ENCODE data around the gene CGREF1. TPM values are rescaled to one million over a fixed set of nuclear protein-coding genes. Genes with fewer than 3 reads are reported as not detected.

CGREF1 gene
- total RNA-seq, 2 experiments from 2014 or later = not detected

GRCh38 chr2:27051902-27052645, 66.9 kb downstream of the CGREF1 start:
- intact Hi-C loops (cut with micrococcal nuclease; ENCODE audit: unreplicated experiment) = loop anchor here (1.0 to 5.0 kb wide), 4 partner anchors 19 to 305 kb away; partner anchors contain the start of genes GTF3C2, KHK and OST4
- Histone ChIP-seq H3K9me2 (ENCODE audit: insufficient read depth, low read length) (no peaks in the 10 kb centered on the region), H3K4me2 (ENCODE audit: low read length) (peak overlapping the region; percentile 90), H4K20me1 (ENCODE audit: insufficient read depth, low read length) (no peaks in the 10 kb centered on the region), H3K79me2 (ENCODE audit: insufficient read depth, low read depth, low read length) (no peaks in the 10 kb centered on the region), H3K4me3 (ENCODE audit: low read depth, low read length, poor library complexity, severe bottlenecking) (peak overlapping the region; percentile 90), H2AFZ (ENCODE audit: low read length) (peak overlapping the region; percentile 50; the same call in 1 of the 2 replicates), H3K4me1 (ENCODE audit: insufficient read depth, low read length, poor library complexity, severe bottlenecking) (peaks cover 20% of the 10 kb centered on the region), H3K27ac (ENCODE audit: low read depth, low read length, poor library complexity, severe bottlenecking) (peak overlapping the region; percentile 89), H3K9me3 (ENCODE audit: low read length) (no peaks in the 10 kb centered on the region), H3K36me3 (ENCODE audit: insufficient read depth, low read length) (peaks cover 40% of the 10 kb centered on the region; the same call in 1 of the 2 replicates)
- TF ChIP-seq CTCF (conservative IDR thresholded peaks at IDR 0.05; ENCODE audit: low read length) = no peak
- no peak for TF ChIP-seq EZH2phosphoT487 (IDR thresholded peaks at IDR 0.05; ENCODE audit: borderline replicate concordance, low read depth, low read length)
- ChIA-PET CTCF (ENCODE audit: unreplicated experiment) (no interaction called here), POLR2A (interaction anchor here (0.5 to 3.5 kb wide), 7 partner anchors 14 to 94 kb away, joined by 3 to 29 read pairs (median 6); partner anchors contain the start of genes OST4 and TMEM214)
- no TSS peak for BruUV-seq (replicated peaks)
- no peak for DNase-seq (ENCODE audit: low spot score)

GRCh38 chr2:27050996-27051901, 67.7 kb downstream of the CGREF1 start, which contains the start of gene AGBL5:
AGBL5 (plus strand) TSS chr2:27051668; CDS start chr2:27052959, 1,291 bp downstream.
- H3K27ac ChIP-seq (ENCODE audit: low read depth, low read length, poor library complexity, severe bottlenecking) = peak within 1 kb of the TSS; percentile 89
- no peaks in the 10 kb centered on the region for H4K20me1 ChIP-seq (ENCODE audit: insufficient read depth, low read length)
- POLR2A ChIA-PET = interaction anchor here (0.6 to 3.5 kb wide), 12 partner anchors 10 to 241 kb away, joined by 3 to 29 read pairs (median 6); partner anchors contain the start of genes OST4 and TMEM214
- H2AFZ ChIP-seq (ENCODE audit: low read length) = peak within 1 kb of the TSS; percentile 84; the same call in 1 of the 2 replicates
- peak within 1 kb of the TSS; percentile 90 for H3K4me3 ChIP-seq (ENCODE audit: low read depth, low read length, poor library complexity, severe bottlenecking)
- no peak for TF ChIP-seq CTCF (conservative IDR thresholded peaks at IDR 0.05; ENCODE audit: low read length)
- DNase-seq (ENCODE audit: low spot score) = peak; percentile 98
- no peaks in the 10 kb centered on the region for H3K9me3 ChIP-seq (ENCODE audit: low read length)
- no TSS peak for BruUV-seq (replicated peaks)
- CTCF ChIA-PET (ENCODE audit: unreplicated experiment) = interaction anchor here (0.6 to 0.7 kb wide), 3 partner anchors 36 to 96 kb away, joined by 4 to 5 read pairs (median 5); no protein-coding TSS in a partner anchor
- H3K9me2 ChIP-seq (ENCODE audit: insufficient read depth, low read length) = no peaks in the 10 kb centered on the region
- H3K4me2 ChIP-seq (ENCODE audit: low read length) = peak within 1 kb of the TSS; percentile 90
- H3K79me2 ChIP-seq (ENCODE audit: insufficient read depth, low read depth, low read length) = no peaks in the 10 kb centered on the region
- peaks cover 20% of the 10 kb centered on the region for H3K4me1 ChIP-seq (ENCODE audit: insufficient read depth, low read length, poor library complexity, severe bottlenecking)
- intact Hi-C loops (cut with micrococcal nuclease; ENCODE audit: unreplicated experiment) = loop anchor here (1.0 to 5.0 kb wide), 5 partner anchors 19 to 306 kb away; partner anchors contain the start of genes GTF3C2, KHK, OST4 and TMEM214
- H3K36me3 ChIP-seq (ENCODE audit: insufficient read depth, low read length) = peaks cover 32% of the 10 kb centered on the region; the same call in 1 of the 2 replicates

Other genes with a start within 250 kb of the CGREF1 start
- gene MAPRE3, start 148.5 kb downstream of the CGREF1 start, total RNA-seq (2014; rRNA removed; shearing (Covaris generic)) = not detected in 2 replicates
- not detected in 2 replicates for gene MAPRE3, start 148.5 kb downstream of the CGREF1 start, total RNA-seq (2022)
- 32.0 and 32.6 TPM in 2 replicates for gene TMEM214, start 86.2 kb downstream of the CGREF1 start, total RNA-seq (2014; rRNA removed; shearing (Covaris generic))
- 78.6 and 79.3 TPM in 2 replicates for gene TMEM214, start 86.2 kb downstream of the CGREF1 start, total RNA-seq (2022)
- gene AGBL5, start 67.5 kb downstream of the CGREF1 start, total RNA-seq (2014; rRNA removed; shearing (Covaris generic)) = 34.3 and 37.4 TPM in 2 replicates
- 42.0 and 51.8 TPM in 2 replicates for gene AGBL5, start 67.5 kb downstream of the CGREF1 start, total RNA-seq (2022)
- gene OST4, start 47.5 kb downstream of the CGREF1 start, total RNA-seq (2014; rRNA removed; shearing (Covaris generic)) = 147 and 214 TPM in 2 replicates
- gene OST4, start 47.5 kb downstream of the CGREF1 start, total RNA-seq (2022) = 253 and 267 TPM in 2 replicates
- 2.7 and 3.2 TPM in 2 replicates for gene EMILIN1, start 40.5 kb downstream of the CGREF1 start, total RNA-seq (2014; rRNA removed; shearing (Covaris generic))
- 1.6 and 2.2 TPM in 2 replicates for gene EMILIN1, start 40.5 kb downstream of the CGREF1 start, total RNA-seq (2022)
- 9.7 and 14.0 TPM in 2 replicates for gene KHK, start 32.4 kb downstream of the CGREF1 start, total RNA-seq (2014; rRNA removed; shearing (Covaris generic))
- 17.9 and 19.7 TPM in 2 replicates for gene KHK, start 32.4 kb downstream of the CGREF1 start, total RNA-seq (2022)
- gene ABHD1, start 4.7 kb upstream of the CGREF1 start, total RNA-seq (2014; rRNA removed; shearing (Covaris generic)) = not detected in 2 replicates
- gene ABHD1, start 4.7 kb upstream of the CGREF1 start, total RNA-seq (2022) = not detected in 2 replicates
- gene PREB, start 15.5 kb upstream of the CGREF1 start, total RNA-seq (2014; rRNA removed; shearing (Covaris generic)) = 113 and 116 TPM in 2 replicates
- gene PREB, start 15.5 kb upstream of the CGREF1 start, total RNA-seq (2022) = 96.8 and 106 TPM in 2 replicates
- gene PRR30, start 20.3 kb upstream of the CGREF1 start, total RNA-seq (2014; rRNA removed; shearing (Covaris generic)) = not detected in 2 replicates
- not detected in 2 replicates for gene PRR30, start 20.3 kb upstream of the CGREF1 start, total RNA-seq (2022)
- not detected in 2 replicates for gene TCF23, start 29.9 kb upstream of the CGREF1 start, total RNA-seq (2014; rRNA removed; shearing (Covaris generic))
- gene TCF23, start 29.9 kb upstream of the CGREF1 start, total RNA-seq (2022) = 0.25 TPM in 1 of 2 replicates, not detected in the other
- gene ATRAID, start 92.9 kb upstream of the CGREF1 start, total RNA-seq (2014; rRNA removed; shearing (Covaris generic)) = 75.4 and 93.3 TPM in 2 replicates
- gene ATRAID, start 92.9 kb upstream of the CGREF1 start, total RNA-seq (2022) = 92.7 and 92.8 TPM in 2 replicates
- gene SLC5A6, start 93.1 kb upstream of the CGREF1 start, total RNA-seq (2014; rRNA removed; shearing (Covaris generic)) = 50.1 and 55.5 TPM in 2 replicates
- 47.9 and 60.1 TPM in 2 replicates for gene SLC5A6, start 93.1 kb upstream of the CGREF1 start, total RNA-seq (2022)
- gene CAD, start 98.2 kb upstream of the CGREF1 start, total RNA-seq (2014; rRNA removed; shearing (Covaris generic)) = 118 and 132 TPM in 2 replicates
- gene CAD, start 98.2 kb upstream of the CGREF1 start, total RNA-seq (2022) = 166 and 173 TPM in 2 replicates
- 14.0 and 23.3 TPM in 2 replicates for gene SLC30A3, start 143.9 kb upstream of the CGREF1 start, total RNA-seq (2014; rRNA removed; shearing (Covaris generic))
- 61.0 and 71.6 TPM in 2 replicates for gene SLC30A3, start 143.9 kb upstream of the CGREF1 start, total RNA-seq (2022)
- 2.7 and 4.7 TPM in 2 replicates for gene DNAJC5G, start 156.3 kb upstream of the CGREF1 start, total RNA-seq (2014; rRNA removed; shearing (Covaris generic))
- gene DNAJC5G, start 156.3 kb upstream of the CGREF1 start, total RNA-seq (2022) = 18.1 and 18.2 TPM in 2 replicates
- 2.1 and 6.4 TPM in 2 replicates for gene TRIM54, start 163.3 kb upstream of the CGREF1 start, total RNA-seq (2014; rRNA removed; shearing (Covaris generic))
- gene TRIM54, start 163.3 kb upstream of the CGREF1 start, total RNA-seq (2022) = 13.6 and 18.8 TPM in 2 replicates
- 5.9 and 6.4 TPM in 2 replicates for gene UCN, start 189.3 kb upstream of the CGREF1 start, total RNA-seq (2014; rRNA removed; shearing (Covaris generic))
- 7.2 and 8.5 TPM in 2 replicates for gene UCN, start 189.3 kb upstream of the CGREF1 start, total RNA-seq (2022)
- gene MPV17, start 204.0 kb upstream of the CGREF1 start, total RNA-seq (2014; rRNA removed; shearing (Covaris generic)) = 54.1 and 63.9 TPM in 2 replicates
- 98.0 and 109 TPM in 2 replicates for gene MPV17, start 204.0 kb upstream of the CGREF1 start, total RNA-seq (2022)
- 54.2 and 56.9 TPM in 2 replicates for gene GTF3C2, start 237.6 kb upstream of the CGREF1 start, total RNA-seq (2014; rRNA removed; shearing (Covaris generic))
- 70.3 and 77.7 TPM in 2 replicates for gene GTF3C2, start 237.6 kb upstream of the CGREF1 start, total RNA-seq (2022)